Stimulated activated naive B cell treated with anti-CD40 and anti-IgM and Interleukin-4, amounts not matched to agents 10 μg/mL and 1 μg/mL and 100 μg/mL, for 72 hours (primary cell): Measurements from ENCODE around the gene CRADD.

Experiments
- ATAC-seq, 2 donors: fragments of 150-1000 bp; cut with Tn5 transposase; replicated peaks; 2 replicates each; pipeline ENCODE4 v1.10.0; 2021; ENCODE audit warnings: moderate library complexity in 1 of 2
- DNase-seq: peaks from one replicate; pipeline ENCODE4 v3.0.0; 2021
- H3K27ac Mint-ChIP-seq: one replicate; pipeline ENCODE4 v1.8.0; 2022; ENCODE audit warnings: mild to moderate bottlenecking, mixed read lengths
- H3K27me3 Mint-ChIP-seq, 2 donors: one replicate each; pipeline ENCODE4 v1.8.0; 2022; ENCODE audit warnings: mixed read lengths in 2 of 2
- H3K36me3 Mint-ChIP-seq, 2 donors: one replicate each; pipeline ENCODE4 v1.8.0; 2022; ENCODE audit warnings: mixed read lengths in 2 of 2, mild to moderate bottlenecking in 1 of 2
- H3K4me1 Mint-ChIP-seq, 2 donors: one replicate each; pipeline ENCODE4 v1.8.0; 2022; ENCODE audit warnings: mixed read lengths in 2 of 2, mild to moderate bottlenecking in 1 of 2
- H3K4me3 Mint-ChIP-seq, 2 donors: one replicate each; pipeline ENCODE4 v1.8.0; 2022; ENCODE audit warnings: mild to moderate bottlenecking in 2 of 2, mixed read lengths in 2 of 2, moderate library complexity in 1 of 2
- H3K9me3 Mint-ChIP-seq, 2 donors: one replicate each; pipeline ENCODE4 v1.8.0; 2022; ENCODE audit warnings: mixed read lengths in 2 of 2, mild to moderate bottlenecking in 1 of 2

CRADD gene

DNA sequence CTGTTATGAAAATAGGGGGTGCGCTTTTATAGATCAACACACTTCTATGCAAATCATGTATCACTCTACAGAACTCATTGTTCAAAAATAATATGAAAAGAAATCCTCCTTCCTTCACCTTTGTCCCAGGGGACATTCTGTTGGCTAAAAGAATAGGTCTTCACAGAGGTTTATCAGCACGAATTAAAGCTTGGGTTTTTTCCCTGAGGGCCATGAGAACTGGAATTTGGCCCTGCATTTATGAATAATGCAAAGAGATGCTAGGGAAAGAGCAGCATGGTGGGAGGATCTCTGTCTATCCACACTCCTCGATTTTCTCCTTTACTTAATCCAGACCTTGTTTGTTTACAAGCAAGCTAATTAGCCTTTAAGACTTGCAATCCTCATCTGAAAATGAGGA lies 16.2 kb upstream of the CRADD start:
- DNase-seq (no peak), ATAC-seq (no peak)
- H3K27ac Mint-ChIP-seq, result no peak overlapping the region
- no peaks in the 10 kb centered on the region for H3K27me3 Mint-ChIP-seq
- no peak overlapping the region for H3K4me3 Mint-ChIP-seq
- peaks cover 0 to 3% of the 10 kb centered on the region in 2 donors for H3K9me3 Mint-ChIP-seq
- H3K36me3 Mint-ChIP-seq, result peaks cover 0 to 3% of the 10 kb centered on the region in 2 donors
- no peaks in the 10 kb centered on the region for H3K4me1 Mint-ChIP-seq

DNA sequence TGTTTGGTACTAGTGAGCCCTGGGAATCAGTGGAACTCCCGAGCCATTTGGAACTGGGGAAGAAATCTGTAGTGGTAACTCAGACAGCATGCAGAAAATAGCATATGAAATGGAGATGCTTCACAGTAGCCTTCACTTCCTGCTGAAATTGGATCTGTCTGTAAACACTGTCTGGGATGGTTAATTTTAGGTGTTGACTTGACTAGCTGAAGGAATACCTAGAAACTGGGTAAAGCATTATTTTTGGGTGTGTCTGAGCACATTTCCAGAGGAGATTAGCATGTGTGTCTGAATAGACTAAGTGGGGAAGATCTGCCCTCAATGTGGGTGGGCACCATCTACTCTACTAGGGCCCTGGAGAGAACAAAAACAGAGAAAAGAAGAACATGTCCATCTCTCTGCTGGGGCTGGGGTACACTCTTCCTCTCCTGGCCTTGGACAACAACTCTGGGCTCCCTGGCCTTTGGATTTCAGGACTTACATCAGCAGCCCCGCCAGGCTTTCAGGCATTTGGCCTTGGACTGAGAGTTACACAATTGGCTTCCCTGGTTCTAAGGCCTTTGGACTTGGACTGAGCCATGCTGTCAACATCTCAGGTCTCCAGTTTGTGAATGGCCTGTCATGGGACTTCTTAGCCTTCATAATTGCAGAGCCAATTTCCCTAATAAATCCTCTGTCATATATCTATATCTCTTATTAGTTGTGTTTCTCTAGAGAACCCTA lies 14.0 kb upstream of the CRADD start:
- Mint-ChIP-seq H3K9me3 (peaks cover 0 to 3% of the 10 kb centered on the region in 2 donors), H3K4me3 (no peak overlapping the region)

DNA sequence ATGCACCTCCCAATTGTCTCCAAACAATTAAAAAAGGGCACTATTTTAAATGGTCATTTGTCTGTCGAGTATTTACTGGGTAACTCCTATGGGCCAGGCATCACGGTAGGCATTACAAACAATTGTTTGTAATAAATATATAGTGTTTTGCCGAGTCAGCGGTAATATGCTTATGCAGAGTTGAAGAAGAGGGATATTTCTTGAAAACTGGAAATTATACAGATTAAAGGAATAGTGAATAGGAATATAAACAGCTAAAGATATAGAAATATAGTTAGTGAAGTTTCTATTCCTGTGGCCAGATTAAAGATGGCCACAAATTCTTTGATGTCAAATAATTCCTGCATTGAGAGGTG lies 13.5 kb upstream of the CRADD start:
- no peaks in the 10 kb centered on the region for H3K27me3 Mint-ChIP-seq
- DNase-seq (no peak), ATAC-seq (no peak)
- H3K9me3 Mint-ChIP-seq, result peaks cover 5 to 8% of the 10 kb centered on the region in 2 donors
- no peak overlapping the region for H3K4me3 Mint-ChIP-seq
- no peak overlapping the region for H3K27ac Mint-ChIP-seq
- peaks cover 0 to 7% of the 10 kb centered on the region in 2 donors for H3K36me3 Mint-ChIP-seq
- H3K4me1 Mint-ChIP-seq, result peaks cover 4 to 5% of the 10 kb centered on the region in 2 donors

More for the DNA sequence above, 14.0 kb upstream of the CRADD start:
- Mint-ChIP-seq H3K27me3 (no peaks in the 10 kb centered on the region), H3K36me3 (peaks cover 0 to 3% of the 10 kb centered on the region in 2 donors), H3K27ac (no peak overlapping the region), H3K4me1 (no peaks in the 10 kb centered on the region)
- no peak for ATAC-seq
- DNase-seq, result no peak

DNA sequence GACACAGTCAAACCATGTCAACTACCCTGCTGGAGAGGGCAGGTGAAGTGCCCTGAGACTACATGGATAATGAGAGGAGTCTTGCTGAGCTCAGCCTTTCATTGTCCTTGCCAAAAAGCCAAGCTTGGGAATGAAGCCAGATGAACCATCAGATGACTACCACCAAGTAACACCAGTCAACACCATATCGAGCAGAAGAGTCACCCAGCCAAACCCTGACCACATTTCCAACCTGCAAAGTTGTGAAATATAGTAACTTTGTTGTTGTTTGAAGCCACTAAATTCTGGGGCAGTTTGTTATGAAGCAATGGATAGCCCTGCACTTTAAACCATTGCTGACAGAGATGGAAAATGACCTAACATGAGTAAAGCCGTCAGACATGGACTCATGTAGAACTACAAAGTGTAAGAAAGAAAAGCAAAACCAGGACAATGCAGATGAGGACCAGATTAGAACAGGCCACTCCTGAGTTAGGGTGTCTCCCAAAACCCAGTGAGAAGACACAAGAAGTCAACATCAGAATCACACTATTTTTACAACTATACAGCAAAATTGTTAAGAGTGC lies 12.5 kb upstream of the CRADD start:
- H3K27me3 Mint-ChIP-seq, result no peaks in the 10 kb centered on the region
- H3K4me3 Mint-ChIP-seq, result no peak overlapping the region
- no peak for DNase-seq
- H3K36me3 Mint-ChIP-seq, result peaks cover 0 to 7% of the 10 kb centered on the region in 2 donors
- no peak overlapping the region for H3K27ac Mint-ChIP-seq
- H3K9me3 Mint-ChIP-seq, result peaks cover 5 to 9% of the 10 kb centered on the region in 2 donors
- peaks cover 8 to 9% of the 10 kb centered on the region in 2 donors for H3K4me1 Mint-ChIP-seq
- ATAC-seq, result no peak

DNA sequence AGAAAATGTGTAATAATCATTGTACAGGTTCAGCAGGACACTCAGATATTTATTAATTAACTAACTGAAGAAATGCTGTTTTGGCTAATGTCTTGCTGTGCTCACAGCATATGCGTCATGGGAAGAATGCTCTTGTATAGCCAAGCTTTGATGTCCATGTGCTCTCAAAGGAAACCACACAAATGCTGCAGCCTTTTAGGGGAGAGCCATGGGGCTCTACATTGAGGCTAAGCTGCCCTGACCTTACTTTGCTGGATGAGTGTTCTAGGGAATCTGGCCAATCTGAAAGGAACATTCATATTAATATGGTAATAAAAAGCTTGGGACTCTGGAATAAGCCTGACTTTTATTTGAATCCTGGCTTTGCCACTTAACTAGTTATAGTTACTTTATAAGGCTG lies 9.5 kb upstream of the CRADD start:
- peaks cover 8 to 9% of the 10 kb centered on the region in 2 donors for H3K4me1 Mint-ChIP-seq
- no peak overlapping the region for H3K27ac Mint-ChIP-seq
- H3K27me3 Mint-ChIP-seq, result peaks cover 0 to 4% of the 10 kb centered on the region in 2 donors
- peaks cover 0 to 7% of the 10 kb centered on the region in 2 donors for H3K36me3 Mint-ChIP-seq
- H3K9me3 Mint-ChIP-seq, result peaks cover 5 to 9% of the 10 kb centered on the region in 2 donors
- no peak overlapping the region for H3K4me3 Mint-ChIP-seq
- ATAC-seq (no peak), DNase-seq (no peak)

DNA sequence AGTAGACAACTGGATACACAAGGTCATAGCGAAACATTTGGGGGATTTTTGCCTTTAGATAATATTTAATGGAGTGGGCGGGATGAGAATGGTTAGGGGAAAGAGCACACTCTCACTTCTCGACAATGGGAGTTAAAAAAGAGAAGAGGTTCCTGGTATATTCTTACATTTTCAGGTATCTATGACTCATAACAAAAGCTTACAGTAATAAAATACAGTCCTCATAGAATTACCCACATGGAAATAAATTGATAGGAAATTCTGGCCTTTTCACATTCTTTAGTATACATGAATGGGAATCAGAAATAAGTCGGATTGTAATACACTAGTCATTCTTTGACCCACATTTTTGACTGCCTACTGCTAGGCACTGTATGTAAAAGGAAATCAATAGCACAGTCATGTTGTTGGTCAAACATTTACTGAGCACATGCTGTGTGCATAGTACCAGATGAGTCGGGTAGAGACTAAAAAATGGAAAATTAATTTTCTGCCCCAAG lies 8.2 kb upstream of the CRADD start:
- no peak overlapping the region for H3K4me3 Mint-ChIP-seq
- DNase-seq (peak; percentile 32), ATAC-seq (peak; percentile 89 to 92)
- peaks cover 8 to 9% of the 10 kb centered on the region in 2 donors for H3K4me1 Mint-ChIP-seq
- H3K27me3 Mint-ChIP-seq, result peaks cover 6 to 13% of the 10 kb centered on the region in 2 donors
- peaks cover 5 to 8% of the 10 kb centered on the region in 2 donors for H3K9me3 Mint-ChIP-seq
- peaks cover 0 to 7% of the 10 kb centered on the region in 2 donors for H3K36me3 Mint-ChIP-seq
- H3K27ac Mint-ChIP-seq, result peak overlapping the region; percentile 72

DNA sequence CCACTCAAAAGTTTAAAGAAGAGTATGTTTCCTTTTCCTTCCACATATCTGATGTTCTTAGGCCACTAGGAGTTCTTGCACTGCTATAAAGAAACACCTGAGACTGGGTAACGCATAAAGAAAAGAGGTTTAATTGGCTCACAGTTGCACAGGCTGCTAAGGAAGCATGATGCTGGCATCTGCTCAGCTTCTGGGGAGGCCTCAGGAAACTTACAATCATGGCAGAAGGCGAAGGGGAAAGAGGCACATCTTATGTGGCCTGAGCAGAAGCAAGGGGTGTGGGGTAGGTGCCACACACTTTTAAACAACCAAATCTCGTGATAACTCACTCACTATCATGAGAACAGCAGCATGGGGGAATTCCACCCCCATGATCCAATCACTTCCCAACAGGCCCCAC lies 7.7 kb upstream of the CRADD start:
- Mint-ChIP-seq H3K4me3 (no peak overlapping the region), H3K27ac (peak overlapping the region; percentile 72), H3K9me3 (peaks cover 5% of the 10 kb centered on the region in 2 donors), H3K27me3 (peaks cover 11 to 18% of the 10 kb centered on the region in 2 donors), H3K4me1 (peaks cover 8 to 9% of the 10 kb centered on the region in 2 donors), H3K36me3 (peaks cover 0 to 4% of the 10 kb centered on the region in 2 donors)
- no peak for DNase-seq
- peak; percentile 5 for ATAC-seq

DNA sequence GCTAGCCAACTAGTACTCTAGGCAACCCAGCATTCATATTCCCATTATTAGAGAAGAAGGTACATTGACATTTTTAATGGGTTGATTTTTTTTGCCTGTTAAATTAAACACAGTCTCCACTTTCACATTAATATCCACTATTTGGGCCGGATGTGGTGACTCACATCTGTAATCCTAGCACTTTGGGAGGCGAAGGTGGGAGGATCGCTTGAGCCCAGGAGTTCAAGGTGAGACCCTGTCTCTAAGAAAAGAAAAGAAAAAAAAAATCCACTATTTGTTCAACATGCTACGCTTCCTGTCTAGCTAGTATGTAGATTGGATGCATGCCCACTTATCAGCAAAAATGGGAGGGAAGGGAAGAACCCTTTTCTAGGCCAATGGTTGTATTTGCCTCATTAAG lies 7.1 kb upstream of the CRADD start:
- Mint-ChIP-seq H3K27ac (no peak overlapping the region), H3K4me3 (no peak overlapping the region), H3K27me3 (peaks cover 13 to 19% of the 10 kb centered on the region in 2 donors), H3K36me3 (peaks cover 0 to 4% of the 10 kb centered on the region in 2 donors), H3K4me1 (peaks cover 8 to 9% of the 10 kb centered on the region in 2 donors), H3K9me3 (peaks cover 5% of the 10 kb centered on the region in 2 donors)
- DNase-seq, result no peak
- ATAC-seq, result no peak

DNA sequence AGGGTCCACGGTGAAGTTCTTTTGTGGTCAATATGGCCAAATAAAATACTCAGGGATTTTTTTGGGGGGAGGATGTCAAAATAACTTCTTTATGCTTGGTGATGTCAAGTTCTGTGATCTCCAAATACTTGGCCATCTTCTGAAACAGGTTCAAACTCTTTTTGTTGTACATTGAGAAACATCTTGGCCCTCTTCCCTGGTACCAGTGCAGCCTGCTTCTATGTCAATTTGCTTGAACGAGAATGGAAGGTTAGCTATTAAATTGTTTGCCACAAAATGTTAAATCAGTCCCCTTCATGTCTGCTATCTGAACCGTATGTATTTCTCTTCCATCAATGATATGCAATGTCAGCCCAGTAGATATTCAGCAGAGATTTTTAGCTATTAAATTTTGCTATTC lies 6.1 kb upstream of the CRADD start:
- Mint-ChIP-seq H3K9me3 (peaks cover 5% of the 10 kb centered on the region in 2 donors), H3K27ac (no peak overlapping the region), H3K4me1 (peaks cover 8 to 9% of the 10 kb centered on the region in 2 donors), H3K4me3 (no peak overlapping the region), H3K36me3 (peaks cover 0 to 4% of the 10 kb centered on the region in 2 donors), H3K27me3 (peaks cover 13 to 21% of the 10 kb centered on the region in 2 donors)
- no peak for DNase-seq
- no peak for ATAC-seq

DNA sequence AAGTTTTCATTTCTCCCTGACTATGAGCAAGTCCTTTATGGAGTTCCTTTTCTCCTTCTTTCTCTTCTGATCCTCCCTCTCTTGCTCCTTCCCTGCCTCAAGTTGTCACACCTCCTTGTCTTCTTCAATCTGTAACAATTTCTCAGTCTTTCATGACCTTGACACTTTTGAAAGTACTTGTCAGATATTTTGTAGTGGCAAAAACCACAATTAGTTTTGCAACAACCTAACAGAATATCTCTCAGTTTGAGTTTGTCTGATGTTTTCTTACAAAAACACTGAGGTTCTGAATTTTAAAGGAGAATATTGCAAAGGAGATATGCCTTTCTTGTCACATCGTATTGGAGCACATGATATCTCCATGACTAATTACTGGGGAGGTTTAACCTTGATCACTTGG lies 4.1 kb upstream of the CRADD start:
- Mint-ChIP-seq H3K27me3 (peaks cover 13 to 21% of the 10 kb centered on the region in 2 donors), H3K4me1 (peaks cover 17 to 19% of the 10 kb centered on the region in 2 donors), H3K9me3 (peaks cover 5% of the 10 kb centered on the region in 2 donors), H3K36me3 (peaks cover 0 to 4% of the 10 kb centered on the region in 2 donors), H3K4me3 (no peak overlapping the region), H3K27ac (no peak overlapping the region)
- DNase-seq (no peak), ATAC-seq (no peak)

DNA sequence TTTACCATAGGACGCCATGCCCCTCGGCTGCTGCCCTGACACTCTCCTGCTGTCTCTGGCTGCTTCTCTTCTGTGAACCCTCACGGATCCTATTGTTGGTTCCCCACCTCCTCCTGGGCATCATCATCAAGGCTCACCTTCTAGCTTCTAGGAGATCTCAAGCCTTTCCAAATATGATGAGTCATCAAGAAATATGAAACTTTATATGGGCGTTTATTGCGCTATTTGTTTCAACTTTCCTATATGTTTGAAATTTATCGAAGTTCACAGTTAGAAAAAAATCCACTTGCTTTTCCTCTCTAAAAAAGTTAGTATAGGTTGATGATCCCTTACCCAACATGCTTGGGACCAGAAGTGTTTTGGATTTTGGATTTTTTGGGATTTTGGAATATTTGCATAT lies 2.8 kb upstream of the CRADD start:
- H3K27ac Mint-ChIP-seq, result no peak overlapping the region
- peaks cover 17 to 24% of the 10 kb centered on the region in 2 donors for H3K4me1 Mint-ChIP-seq
- no peak overlapping the region for H3K4me3 Mint-ChIP-seq
- DNase-seq, result no peak
- no peaks in the 10 kb centered on the region for H3K9me3 Mint-ChIP-seq
- H3K36me3 Mint-ChIP-seq, result peaks cover 3% of the 10 kb centered on the region in 2 donors
- no peak for ATAC-seq
- peaks cover 13 to 21% of the 10 kb centered on the region in 2 donors for H3K27me3 Mint-ChIP-seq

DNA sequence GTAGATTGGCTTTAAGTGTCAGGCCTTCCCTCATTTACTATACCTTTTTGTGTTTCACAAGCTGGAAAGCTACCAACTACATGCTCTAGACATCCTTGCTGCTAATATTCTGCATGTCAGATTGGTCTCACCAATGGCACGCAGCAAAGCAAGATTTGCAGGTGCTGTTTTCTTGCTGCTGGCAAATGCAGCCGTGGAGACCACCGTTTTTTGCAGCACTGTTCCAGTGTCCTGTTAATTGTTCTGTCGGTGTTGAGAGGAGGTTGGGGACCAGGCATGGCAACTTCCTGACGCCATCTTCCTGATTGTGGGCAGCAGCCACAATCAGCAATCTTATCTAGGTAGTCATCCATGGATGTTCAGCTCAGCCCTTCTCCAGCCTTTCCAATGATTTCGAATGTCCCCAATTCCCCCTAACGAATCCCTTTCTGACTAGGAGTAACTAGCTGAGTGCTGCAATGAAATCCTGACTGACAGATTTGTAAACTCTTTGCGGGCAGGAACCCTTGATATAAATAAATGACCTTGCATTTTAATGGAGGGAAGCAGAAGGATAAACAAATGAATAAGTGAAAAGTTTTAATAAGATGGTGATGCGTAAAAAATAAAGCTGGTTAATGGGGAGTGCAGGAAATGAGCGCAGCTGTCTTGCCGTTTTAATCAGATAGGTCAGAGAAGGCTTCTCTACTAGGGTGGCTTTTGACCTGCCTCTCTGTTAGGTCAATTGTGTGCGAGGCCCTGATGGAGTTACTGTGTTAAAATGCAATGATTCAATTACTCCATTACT lies 574 bp upstream of the CRADD start:
- H3K27ac Mint-ChIP-seq, result peak overlapping the region; percentile 99
- DNase-seq, result no peak
- no peak for ATAC-seq
- peaks cover 21 to 31% of the 10 kb centered on the region in 2 donors for H3K4me1 Mint-ChIP-seq
- H3K9me3 Mint-ChIP-seq, result no peaks in the 10 kb centered on the region
- peaks cover 5 to 9% of the 10 kb centered on the region in 2 donors for H3K36me3 Mint-ChIP-seq
- H3K27me3 Mint-ChIP-seq, result peaks cover 13 to 17% of the 10 kb centered on the region in 2 donors
- peak overlapping the region; percentile 92 for H3K4me3 Mint-ChIP-seq

DNA sequence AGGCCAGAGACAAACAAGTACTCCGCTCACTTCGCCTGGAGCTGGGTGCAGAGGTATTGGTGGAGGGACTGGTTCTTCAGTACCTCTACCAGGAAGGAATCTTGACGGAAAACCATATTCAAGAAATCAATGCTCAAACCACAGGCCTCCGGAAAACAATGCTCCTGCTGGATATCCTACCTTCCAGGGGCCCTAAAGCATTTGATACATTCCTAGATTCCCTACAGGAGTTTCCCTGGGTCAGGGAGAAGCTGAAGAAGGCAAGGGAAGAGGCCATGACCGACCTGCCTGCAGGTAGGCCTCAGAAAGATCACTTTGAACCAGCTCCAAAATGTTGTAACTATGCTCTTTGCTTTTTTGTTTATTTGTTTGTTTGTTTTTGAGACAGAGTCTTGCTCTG lies 1.6 kb downstream of the CRADD start:
- H3K27me3 Mint-ChIP-seq, result peaks cover 7 to 10% of the 10 kb centered on the region in 2 donors
- H3K4me1 Mint-ChIP-seq, result peaks cover 24 to 42% of the 10 kb centered on the region in 2 donors
- H3K9me3 Mint-ChIP-seq, result no peaks in the 10 kb centered on the region
- peaks cover 6 to 9% of the 10 kb centered on the region in 2 donors for H3K36me3 Mint-ChIP-seq
- peak overlapping the region in 1 of 2 donors; percentile 30 for H3K4me3 Mint-ChIP-seq
- no peak for DNase-seq
- no peak for ATAC-seq
- peak overlapping the region; percentile 99 for H3K27ac Mint-ChIP-seq

DNA sequence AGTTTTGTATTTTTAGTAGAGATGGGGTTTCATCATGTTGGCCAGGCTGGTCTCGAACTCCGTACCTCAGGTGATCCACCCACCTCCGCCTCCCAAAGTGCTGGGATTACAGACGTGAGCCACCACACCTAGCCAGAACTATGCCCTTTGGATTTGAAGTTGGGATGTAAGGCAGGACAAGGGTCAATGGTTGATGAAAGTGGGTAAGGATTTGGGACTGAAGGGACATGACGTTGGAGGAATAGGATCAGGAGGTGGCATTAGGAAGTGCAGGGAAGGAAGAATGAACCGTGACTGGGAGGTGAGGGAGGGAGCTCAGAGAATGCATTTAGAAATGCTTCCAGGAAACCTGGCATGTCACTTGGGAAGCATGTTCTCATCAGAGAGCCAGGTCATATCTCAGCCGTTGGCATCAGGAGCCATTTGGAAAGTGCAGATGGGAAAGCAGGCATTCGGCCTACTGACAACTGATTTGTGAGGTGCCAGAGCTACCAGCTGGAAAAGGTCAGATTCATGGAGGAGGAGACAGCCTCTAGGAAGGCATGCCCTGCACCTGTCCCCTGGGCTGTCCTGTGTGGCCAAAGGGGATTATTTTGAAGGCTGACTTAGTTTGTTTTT lies 2.2 kb downstream of the CRADD start:
- DNase-seq, result no peak
- ATAC-seq, result no peak
- Mint-ChIP-seq H3K27ac (no peak overlapping the region), H3K27me3 (peaks cover 2 to 4% of the 10 kb centered on the region in 2 donors), H3K9me3 (no peaks in the 10 kb centered on the region), H3K4me1 (peaks cover 24 to 45% of the 10 kb centered on the region in 2 donors), H3K4me3 (peak overlapping the region in 1 of 2 donors; percentile 30), H3K36me3 (peaks cover 6 to 9% of the 10 kb centered on the region in 2 donors)
